HG03354 (cell line): ENCODE data around the gene MAP2K6.
A peak's percentile ranks its signal among the peaks of the same experiment; 100 is the strongest.

ENCODE experiments used
- ATAC-seq: cut with Tn5 transposase; IDR thresholded peaks from one replicate; pipeline ENCODE4 v1.9.1; 2021; ENCODE audit warnings: mild to moderate bottlenecking; ENCODE audit not compliant: unreplicated experiment, poor library complexity, severe bottlenecking

Gene MAP2K6

DNA sequence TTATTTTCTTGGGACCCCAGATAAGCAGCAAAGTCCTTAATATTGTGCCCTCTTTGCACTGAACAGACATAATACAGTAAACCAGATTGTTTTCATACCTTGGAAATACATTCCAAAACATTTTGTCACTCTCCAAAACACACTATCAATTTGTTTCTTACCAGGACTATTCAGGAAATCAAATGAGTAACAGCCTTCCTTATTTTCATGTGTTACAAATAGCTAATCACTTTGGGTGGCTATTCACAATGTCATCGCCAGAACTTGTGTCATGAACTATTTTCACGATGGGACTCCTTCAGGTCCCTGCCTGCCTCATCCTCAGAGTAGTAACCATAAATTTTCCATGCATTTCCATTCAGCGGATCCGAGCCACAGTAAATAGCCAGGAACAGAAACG, 104.5 kb downstream of the MAP2K6 start:
- ATAC-seq: no peak

DNA sequence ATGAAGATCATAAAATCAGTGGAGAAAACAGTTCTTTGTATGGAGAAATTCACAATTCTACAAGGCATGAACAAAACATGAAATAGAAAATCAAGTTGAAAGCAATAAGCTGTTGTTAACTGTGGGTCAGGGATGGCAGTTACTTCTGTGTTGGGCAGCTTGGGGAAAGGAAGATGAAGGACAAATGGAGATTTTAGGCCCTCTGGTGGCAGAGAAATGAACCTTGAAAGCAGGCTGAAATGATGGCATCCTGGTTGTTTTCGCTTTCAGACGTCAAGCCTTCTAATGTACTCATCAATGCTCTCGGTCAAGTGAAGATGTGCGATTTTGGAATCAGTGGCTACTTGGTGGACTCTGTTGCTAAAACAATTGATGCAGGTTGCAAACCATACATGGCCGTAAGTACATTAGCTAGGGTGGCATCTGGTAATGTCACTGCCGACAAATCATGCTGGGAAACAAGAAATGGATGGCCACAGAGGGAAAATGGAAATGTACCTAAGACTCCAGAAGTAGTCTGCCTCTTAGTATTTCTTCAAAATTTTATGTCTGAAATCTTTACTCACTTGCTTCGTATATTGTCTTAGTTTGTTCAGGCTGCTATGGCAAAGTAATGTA, 108.9 kb downstream of the MAP2K6 start:
- peak; percentile 81 for ATAC-seq

DNA sequence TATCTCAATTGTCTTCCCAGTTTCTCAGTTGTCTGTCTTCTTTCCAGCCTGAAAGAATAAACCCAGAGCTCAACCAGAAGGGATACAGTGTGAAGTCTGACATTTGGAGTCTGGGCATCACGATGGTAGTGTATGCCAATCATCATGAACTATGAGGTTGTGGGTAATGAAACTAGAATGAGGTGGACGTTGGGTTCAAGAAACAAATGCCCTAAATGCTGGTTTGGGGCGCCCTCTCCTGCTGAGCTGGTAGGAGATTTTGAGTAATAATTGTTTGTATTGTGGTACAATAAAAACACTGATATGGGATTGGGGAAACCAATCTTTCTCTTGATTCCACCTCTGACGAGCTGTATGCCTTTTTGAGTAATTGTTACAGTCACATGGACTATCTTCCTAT, 110.4 kb downstream of the MAP2K6 start:
- ATAC-seq: no peak

DNA sequence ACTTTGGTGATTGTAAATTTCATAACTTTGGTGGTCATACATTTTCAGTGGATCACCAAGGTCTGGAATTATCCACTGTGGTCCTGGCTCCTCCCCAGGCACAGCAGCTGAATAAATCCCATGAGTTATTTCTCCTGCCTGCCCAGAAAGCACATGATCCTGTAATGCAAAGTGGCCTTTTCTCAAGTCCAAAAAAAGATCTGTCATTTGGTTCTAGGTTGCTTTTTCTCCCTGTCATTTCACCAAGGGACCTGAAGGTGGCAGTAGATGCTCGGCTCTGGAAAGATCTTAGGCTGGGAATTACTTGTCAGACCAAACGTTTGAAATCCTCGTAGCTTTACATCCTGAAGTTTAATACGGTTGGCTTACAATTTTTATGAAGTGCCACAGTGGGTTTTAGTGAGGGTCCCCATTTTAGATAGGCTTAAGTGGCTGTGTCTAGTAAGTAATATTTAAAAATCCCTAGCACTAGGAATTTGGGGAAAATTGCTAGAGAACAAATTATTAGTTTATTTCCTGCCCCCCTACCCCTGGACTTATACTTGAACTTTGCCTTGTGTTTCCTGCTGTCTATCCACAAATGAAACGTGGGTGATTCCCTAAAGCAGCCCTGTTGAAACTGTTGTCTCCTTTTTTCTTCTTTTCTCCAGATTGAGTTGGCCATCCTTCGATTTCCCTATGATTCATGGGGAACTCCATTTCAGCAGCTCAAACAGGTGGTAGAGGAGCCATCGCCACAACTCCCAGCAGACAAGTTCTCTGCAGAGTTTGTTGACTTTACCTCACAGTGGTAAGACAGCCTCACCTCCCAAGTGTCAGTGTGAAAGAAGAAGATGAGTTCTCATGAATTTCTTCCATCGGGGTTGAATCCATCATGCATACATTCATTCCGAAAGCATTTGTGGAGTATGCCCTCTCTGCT, 111.7 kb downstream of the MAP2K6 start:
- ATAC-seq: peak; percentile 45

DNA sequence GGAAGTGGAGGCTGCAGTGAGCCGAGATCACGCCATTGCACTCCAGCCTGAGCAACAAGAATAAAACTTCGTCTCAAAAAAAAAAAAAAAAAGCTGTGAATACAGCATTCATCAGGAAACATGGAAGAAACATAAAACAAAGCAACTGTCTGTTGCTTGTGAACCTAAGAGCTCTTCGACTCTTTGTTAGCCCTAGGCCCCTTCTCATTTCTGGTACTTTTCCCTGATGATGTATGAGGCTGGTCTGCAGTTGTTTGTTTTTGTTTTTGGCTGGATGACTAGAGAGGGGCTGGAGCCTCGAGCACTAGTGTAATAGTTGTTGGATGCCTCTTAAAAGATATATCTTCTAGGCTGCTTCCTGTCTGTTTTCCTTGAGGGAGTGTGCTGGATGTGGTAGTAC, 113.5 kb downstream of the MAP2K6 start:
- ATAC-seq: no peak

DNA sequence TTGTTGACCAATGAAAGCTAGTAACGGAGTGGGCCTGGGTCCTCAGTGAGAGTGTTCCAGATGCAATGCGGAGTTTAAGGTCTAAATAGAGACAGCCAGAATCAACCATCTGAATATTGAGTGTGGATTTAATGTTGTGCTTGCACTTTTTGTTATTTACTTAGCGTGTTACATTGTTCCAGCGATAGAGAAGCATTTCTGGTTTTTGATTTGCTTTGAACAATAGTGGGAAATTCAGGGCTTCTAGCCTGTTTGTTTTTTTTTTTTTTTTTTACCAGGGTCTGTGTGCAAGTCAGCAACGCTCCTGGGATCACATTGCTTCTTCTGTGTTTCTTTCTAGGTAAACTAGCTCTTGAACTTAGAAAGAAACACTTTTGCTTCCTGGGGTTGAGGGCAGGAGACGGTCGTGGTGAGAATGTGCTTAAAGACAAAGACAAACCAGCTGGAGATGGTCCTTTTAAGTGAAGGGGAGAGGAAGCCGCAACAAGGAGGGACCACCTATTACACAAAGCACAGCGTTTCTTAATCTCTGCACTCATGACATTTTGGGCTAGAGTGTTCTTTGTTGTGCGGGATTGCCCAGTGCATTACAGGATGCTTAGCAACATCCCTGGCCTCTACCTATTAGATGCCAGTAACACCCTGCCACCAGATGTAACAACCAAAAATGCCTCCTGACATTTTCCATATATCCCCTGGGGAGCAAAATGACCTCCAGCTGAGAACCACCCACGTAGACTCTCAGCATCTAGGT, 119.2 kb downstream of the MAP2K6 start:
- no peak for ATAC-seq

DNA sequence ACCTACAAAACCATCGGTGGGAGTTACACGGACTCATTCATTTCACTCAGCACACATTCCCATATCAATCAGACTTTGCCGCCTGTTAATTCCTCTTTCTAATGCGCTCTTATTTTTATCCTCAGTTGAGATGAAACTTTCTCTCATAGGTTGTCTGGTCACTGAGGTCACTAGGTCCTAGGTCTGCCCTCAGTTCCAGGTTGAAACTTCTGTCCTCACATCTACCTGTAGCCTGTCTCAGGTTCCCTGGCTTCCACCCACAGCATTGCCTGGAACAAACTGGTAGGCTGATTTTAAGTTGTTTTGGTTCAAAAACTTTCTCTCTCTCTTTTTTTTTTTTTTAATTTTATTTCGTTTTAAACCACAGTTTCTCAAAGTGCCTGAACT, 119.7 kb downstream of the MAP2K6 start:
- no peak for ATAC-seq

DNA sequence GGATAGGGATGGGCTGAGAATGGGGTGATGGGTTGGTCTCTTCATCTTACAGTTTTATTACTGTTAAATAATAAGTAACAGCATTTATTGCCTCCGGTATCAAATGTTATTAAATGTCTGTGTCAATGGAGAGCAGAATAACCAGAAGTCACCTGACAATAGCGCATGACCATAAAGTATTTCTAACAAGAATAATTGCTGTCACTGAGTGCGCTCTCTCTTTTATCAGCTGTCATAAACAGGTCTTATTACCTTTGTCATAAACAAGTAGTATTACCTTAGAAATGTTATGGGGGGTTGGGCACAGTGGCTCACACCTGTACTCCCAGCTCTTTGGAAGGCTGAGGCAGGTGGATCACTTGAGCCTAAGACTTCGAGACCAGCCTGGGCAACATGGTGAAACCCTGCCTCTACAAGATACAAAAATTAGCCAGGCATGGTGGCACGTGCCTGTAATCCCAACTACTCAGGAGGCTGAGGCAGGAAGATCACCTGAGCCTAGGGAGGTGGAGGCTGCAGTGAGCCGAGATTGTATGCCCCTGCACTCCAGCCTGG, 120.6 kb downstream of the MAP2K6 start:
- ATAC-seq: no peak

DNA sequence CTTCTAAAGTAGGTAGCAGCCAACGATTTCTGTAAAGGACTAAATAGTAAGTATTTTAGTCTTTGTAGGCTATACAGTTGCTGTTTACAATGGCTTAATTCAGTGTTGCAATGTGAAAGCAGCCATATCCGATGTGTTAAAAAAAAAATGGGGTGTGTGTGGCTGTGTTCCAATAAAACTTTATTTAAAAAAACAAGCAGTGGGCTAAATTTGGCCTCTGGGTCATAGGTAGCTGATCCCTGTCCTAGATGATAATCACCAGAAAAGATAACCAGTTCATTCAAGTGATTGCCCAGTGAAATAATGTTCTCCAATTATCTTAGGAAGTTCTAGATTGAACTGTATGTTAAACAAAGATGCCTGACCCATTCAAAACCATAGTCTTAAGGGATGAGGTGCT, 124.3 kb downstream of the MAP2K6 start:
- ATAC-seq: no peak

DNA sequence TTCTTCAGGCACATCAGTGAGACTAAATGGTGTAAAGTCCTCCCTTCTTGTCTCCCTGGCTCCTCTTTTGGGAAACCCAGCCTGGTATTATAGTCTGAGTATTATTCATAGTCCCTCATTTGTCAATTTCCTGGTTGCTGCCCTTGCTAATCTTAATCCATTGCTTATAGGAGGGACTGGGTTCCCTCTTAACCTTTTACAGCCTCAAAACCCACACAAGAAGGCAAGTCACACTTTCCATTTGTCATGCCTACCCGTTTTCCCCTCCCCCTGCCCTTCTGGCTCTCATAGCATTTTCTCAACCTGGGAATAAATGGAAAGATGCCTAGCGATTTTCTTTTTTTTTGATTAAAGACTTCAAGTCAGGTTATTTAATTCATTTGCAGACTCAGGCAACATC, 124.8 kb downstream of the MAP2K6 start:
- no peak for ATAC-seq

DNA sequence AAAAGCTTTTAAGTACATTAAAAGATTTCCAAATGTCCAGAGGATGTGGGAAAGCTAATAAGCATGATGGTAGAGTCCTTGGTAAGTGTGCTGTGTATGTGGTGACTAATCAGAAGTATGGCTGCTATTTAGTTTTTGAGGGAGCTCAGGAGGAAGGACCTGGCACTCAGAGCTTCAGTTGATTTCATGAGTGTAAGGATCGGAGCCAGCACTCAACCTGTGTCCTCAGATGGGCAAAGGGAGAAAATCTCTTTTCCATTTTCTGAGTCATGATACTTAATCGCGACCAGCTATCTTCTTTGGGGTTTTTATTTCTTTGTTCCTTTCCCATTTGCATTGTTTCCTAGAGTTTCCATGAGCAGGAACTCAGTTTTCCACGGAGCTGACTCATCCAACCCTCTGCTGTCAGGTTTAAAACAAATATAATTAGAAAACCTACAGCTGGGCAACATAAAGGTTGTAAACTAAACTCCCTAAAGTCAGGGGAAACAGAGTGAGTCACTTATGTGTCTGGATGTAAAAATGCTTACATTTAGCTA, 125.4 kb downstream of the MAP2K6 start:
- no peak for ATAC-seq

DNA sequence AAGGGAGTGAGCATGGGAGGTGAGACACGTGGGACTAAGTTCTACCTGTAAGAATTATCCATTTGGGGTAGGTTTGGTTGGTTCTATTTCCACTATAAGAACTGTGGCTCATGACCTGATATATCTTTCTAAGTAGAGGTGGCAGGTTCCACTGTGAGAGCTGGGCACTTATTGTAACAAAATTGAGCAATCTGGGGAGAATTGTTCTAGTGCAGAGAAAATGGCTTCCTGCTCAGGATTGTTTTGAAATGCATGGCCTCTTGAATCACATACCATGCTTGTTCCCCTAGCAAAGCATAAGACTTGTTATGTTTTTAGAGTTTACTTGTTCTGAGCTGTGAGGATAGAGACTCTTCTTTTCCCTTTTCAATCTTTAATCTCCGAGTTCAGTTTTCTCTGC, 125.9 kb downstream of the MAP2K6 start:
- no peak for ATAC-seq

DNA sequence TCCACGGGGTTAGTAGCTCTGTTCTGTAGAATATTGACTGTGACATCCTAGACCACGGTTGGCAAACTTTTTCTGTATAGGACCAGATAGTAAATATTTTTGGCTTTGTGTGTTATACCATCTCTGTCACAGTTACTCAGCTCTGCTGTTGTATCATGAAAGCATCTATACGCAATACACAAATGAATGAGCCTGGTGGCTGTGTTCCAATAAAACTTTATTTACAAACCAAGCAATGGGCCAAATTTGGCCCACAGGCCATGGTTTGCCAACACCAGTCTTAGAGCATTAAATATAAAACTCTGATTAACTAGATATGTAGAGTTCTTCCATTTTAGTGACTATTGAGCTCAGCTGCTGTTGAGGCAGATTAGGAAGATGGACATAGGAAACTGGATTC, 132.7 kb downstream of the MAP2K6 start:
- ATAC-seq: no peak

DNA sequence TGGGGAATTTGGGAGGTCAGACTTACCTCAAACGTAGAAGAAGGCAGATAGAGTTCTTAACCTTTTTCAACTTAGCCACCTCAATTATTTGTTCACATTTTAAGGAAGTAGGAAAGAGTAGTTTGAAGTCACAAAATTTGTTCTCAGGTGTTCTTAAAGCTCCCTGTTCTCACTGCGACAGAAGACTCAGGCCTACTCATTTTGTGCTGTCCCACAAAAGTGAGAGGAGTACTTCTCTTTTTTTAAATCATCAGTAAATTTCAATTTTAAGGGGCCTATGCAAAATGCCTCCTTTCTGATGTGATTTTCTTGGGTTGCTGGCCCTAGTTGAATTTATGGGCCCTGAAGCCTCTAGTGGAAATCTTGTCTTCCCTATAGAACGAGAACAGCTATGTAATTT, 133.4 kb downstream of the MAP2K6 start:
- ATAC-seq: no peak

DNA sequence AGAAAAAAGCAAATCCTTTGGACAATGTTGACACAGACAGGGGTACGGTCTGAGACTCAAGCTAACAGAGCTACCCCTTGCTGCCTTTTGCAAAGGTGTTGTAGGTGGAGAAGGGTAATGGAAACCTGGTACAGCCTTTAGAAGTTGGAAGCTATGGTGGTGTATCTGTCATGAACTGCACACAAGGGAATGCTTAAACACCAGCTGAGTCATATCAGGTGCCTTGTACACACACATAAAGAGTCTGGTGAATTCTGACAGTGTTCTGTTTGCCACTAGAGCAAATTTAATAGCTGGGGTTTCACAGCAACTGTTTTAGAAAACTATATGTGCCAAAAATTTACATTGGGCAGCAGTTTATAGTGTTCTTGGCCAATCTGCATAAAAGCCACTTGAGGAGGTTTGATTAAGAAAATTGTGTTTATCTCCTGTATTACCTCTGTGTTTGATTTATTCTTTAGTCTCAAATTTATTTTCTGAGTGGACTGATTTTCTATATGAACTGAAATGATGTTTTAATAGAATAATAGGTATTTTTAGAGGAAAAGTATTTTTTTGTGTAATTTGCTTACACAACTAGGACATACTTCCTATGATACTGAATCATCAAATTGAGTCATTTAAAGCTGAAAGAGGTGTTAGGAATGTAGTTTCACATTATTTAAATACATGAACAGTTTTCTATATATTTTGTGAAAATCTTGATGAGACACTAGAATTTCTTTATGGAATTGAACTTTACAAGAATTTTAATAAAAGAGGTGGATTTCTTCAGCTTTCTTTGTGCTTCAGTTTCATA, 136.9 kb downstream of the MAP2K6 start:
- no peak for ATAC-seq

DNA sequence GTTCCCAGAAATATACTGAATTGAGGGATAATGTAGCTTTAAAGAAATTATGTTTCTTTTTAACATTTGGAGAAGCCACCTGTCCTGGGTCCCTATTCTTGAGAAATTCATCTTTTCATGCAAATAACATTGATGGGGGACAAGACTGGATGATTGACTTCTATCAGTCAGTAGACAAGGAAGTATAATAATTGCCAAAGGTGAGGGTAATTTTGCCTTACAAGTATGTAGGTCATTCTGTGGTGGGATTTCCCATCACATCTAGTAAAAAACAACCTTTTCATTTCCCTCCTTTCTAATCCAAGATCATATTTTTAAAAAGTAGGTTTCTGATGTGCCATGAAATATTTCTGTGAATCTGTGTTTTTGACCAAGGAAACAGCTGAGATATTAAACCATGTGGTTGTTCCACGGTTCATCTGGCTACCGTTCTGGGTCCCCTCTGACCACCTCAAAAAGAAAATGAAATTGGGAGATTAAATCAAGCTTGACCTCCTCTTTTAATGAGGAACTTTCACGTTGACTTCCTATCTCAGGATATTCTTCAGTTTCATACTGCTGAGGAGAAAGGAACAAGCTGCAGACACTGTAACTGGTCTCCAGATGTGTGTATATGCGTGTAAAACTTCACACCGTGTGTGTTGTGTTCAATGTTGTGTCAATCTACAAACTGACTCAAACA, 138.6 kb downstream of the MAP2K6 start:
- no peak for ATAC-seq

DNA sequence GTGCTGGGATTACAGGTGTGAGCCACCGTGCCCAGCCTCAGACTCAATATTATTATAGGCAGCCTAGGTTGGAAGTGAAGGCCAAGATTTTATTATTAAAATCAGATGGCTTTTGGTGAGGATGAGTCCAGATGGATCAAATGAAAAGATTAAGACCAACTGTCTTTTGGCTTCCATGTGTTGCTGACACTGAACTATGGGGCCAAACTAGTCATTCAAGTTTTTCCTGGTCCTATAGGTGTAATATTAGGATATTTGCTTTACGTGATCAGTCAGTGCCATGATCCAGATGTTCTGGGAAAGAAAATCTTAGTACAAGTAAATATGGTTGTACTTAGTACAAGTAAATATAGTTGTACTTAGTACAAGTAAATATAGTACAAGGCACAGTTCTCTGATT, 140.6 kb downstream of the MAP2K6 start:
- ATAC-seq: no peak

DNA sequence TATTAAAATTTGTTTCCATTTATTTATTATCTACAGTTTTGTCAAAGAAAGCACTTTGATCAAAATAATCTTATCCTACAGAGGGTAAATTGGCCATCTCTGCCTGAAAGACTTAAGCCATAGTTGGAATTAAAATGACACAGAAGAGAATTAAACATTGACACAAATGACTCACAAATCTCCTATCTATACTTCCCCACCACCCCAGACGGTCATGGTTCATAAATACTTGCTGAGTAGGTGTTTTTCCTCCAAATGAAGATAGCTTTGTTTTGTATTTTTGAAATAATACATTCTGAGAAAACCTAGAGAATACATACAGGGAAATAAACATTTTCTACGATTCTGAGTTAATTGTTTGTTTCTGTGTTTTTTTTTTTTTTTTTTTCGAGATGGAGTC, 142.8 kb downstream of the MAP2K6 start:
- no peak for ATAC-seq

DNA sequence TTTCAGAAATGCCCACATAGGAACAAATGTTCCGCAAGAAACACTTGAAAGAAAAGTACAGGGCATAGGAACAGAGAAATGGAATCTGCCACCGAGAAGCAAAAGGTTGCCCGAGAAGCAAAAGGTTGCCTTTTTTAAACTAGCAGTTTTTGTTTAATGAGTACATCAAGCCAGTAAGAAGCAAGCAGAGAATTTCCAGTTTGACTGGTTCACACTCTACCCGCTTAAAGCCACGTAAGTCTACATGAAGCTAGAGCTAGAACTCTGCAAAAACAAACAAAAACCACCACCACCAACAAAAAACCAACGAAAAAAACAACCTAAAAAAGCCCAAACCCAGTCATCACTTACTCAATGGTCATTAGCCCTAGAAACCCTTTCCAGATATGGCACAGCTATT, 144.3 kb downstream of the MAP2K6 start:
- ATAC-seq: no peak
